GM12891 (cell line): ENCODE data around the gene MTARC1.

ENCODE experiments used
- POLR2A ChIP-seq: IDR thresholded peaks from 2 replicates; pipeline ENCODE4 v1.6.1; 2011; ENCODE audit warnings: low read depth, low read length, control low read depth
- POLR2AphosphoS5 ChIP-seq: IDR thresholded peaks from 2 replicates; pipeline ENCODE4 v1.6.1; 2011; ENCODE audit warnings: low read depth, low read length, control low read depth
- POU2F2 ChIP-seq: IDR thresholded peaks from 2 replicates; pipeline ENCODE4 v1.6.1; 2011; ENCODE audit warnings: low read depth, mild to moderate bottlenecking, control low read depth, low read length, moderate library complexity
- SPI1 ChIP-seq: IDR thresholded peaks from 2 replicates; pipeline ENCODE4 v1.6.1; 2011; ENCODE audit warnings: low read depth, low read length, control low read depth
- TAF1 ChIP-seq: IDR thresholded peaks from 2 replicates; pipeline ENCODE4 v1.6.1; 2011; ENCODE audit warnings: low read depth, low read length, control low read depth

DNA sequence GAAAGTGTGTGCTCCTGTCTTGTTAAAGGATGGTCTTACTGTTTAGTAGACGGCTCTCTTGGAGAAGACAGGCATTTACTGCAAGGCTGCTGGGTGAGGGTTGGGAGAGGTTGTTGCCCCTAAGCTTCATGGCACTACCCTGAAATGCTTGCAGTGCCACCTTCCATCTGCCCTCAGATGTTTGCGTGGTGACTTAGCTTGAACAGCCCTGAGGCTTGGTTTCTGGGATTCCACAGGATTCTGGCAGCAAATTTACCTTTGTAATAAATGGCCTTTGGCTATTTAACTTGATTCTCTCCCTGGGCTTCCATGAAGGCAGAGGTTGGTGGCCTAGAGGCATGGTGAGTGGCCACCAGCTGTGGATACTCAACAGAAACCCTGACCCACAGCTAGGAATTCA, 11.6 kb downstream of the MTARC1 start:
- TF ChIP-seq POLR2A = no peak
- no peak for TF ChIP-seq TAF1
- TF ChIP-seq POU2F2 = no peak
- no peak for TF ChIP-seq POLR2AphosphoS5
- TF ChIP-seq SPI1 = no peak
